Gastroesophageal sphincter (tissue), 3 donors: Measurements from ENCODE around the gene TMPRSS3.

Source experiments
- POLR2A ChIP-seq, 2 donors: fragments of 450-650 bp; IDR thresholded peaks; one replicate each; pipeline ENCODE4 v1.6.1; 2017; ENCODE audit warnings: antibody characterized with exemption in 2 of 2, mild to moderate bottlenecking in 2 of 2, moderate library complexity in 1 of 2
- TF ChIP-seq, protein P1 (sequence below), 4 experiments: fragments of 200-600 bp in 2 of 4; fragments of 450-650 bp in 2 of 4; sonication (generic) in 1 of 4; IDR thresholded peaks; one replicate each; pipeline ENCODE4 v1.5.1; 2017 to 2019; ENCODE audit warnings: antibody characterized with exemption in 4 of 4, mild to moderate bottlenecking in 2 of 4, moderate library complexity in 2 of 4

GRCh38 chr21:42356650-42357049 is 39.2 kb downstream of the TMPRSS3 start:
- no peak for TF ChIP-seq POLR2A (IDR thresholded peaks at IDR 0.05)
- TF ChIP-seq, protein P1, sequence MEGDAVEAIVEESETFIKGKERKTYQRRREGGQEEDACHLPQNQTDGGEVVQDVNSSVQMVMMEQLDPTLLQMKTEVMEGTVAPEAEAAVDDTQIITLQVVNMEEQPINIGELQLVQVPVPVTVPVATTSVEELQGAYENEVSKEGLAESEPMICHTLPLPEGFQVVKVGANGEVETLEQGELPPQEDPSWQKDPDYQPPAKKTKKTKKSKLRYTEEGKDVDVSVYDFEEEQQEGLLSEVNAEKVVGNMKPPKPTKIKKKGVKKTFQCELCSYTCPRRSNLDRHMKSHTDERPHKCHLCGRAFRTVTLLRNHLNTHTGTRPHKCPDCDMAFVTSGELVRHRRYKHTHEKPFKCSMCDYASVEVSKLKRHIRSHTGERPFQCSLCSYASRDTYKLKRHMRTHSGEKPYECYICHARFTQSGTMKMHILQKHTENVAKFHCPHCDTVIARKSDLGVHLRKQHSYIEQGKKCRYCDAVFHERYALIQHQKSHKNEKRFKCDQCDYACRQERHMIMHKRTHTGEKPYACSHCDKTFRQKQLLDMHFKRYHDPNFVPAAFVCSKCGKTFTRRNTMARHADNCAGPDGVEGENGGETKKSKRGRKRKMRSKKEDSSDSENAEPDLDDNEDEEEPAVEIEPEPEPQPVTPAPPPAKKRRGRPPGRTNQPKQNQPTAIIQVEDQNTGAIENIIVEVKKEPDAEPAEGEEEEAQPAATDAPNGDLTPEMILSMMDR (IDR thresholded peaks at IDR 0.05) = no peak
